Transverse colon (tissue), 4 donors: ENCODE data around the gene EVA1C. TPM values are rescaled to one million over a fixed set of nuclear protein-coding genes. Genes with fewer than 3 reads are reported as not detected.

Experiments
- DNase-seq: peaks from one replicate; pipeline ENCODE4 v3.0.0-alpha.2; 2019
- H3K27ac ChIP-seq, 4 donors: fragments of 200-600 bp; sonication (generic); 2 replicates each; pipeline ENCODE4 v1.5.1; 2016 to 2018; ENCODE audit warnings: inconsistent platforms in 4 of 4
- H3K27me3 ChIP-seq: fragments of 200-600 bp; sonication (generic); 2 replicates; pipeline ENCODE4 v1.5.1; 2017; ENCODE audit warnings: inconsistent platforms
- H3K36me3 ChIP-seq, 4 donors: fragments of 200-600 bp; sonication (generic); 2 replicates each; pipeline ENCODE4 v1.5.1; 2017 to 2019; ENCODE audit warnings: inconsistent platforms in 4 of 4
- H3K4me1 ChIP-seq, 4 donors: fragments of 200-600 bp; sonication (generic); 2 replicates each; pipeline ENCODE4 v1.5.1; 2017 to 2020; ENCODE audit warnings: inconsistent platforms in 4 of 4
- H3K4me3 ChIP-seq, 4 donors: fragments of 200-600 bp; sonication (generic); 1 replicate in 1 of 4; 2 replicates in 3 of 4; pipeline versions ENCODE4 v1.5.1 to v1.6.1; 2017 to 2019; ENCODE audit warnings: inconsistent platforms in 4 of 4
- H3K9me3 ChIP-seq, 2 donors: fragments of 200-600 bp; sonication (generic); 2 replicates each; pipeline ENCODE4 v1.5.1; 2017 to 2019; ENCODE audit warnings: inconsistent platforms in 2 of 2
- CTCF ChIP-seq, 5 experiments: fragments of 200-600 bp in 3 of 5; fragments of 450-650 bp in 2 of 5; sonication (generic) in 3 of 5; IDR thresholded peaks; 1 replicate in 2 of 5; 2 replicates in 3 of 5; pipeline ENCODE4 v1.5.1; 2016 to 2017; ENCODE audit warnings: antibody characterized with exemption in 5 of 5, inconsistent platforms in 3 of 5, mild to moderate bottlenecking in 2 of 5, moderate library complexity in 1 of 5
- EP300 ChIP-seq: sonication (generic); formaldehyde crosslinking; IDR thresholded peaks from one replicate; pipeline ENCODE4 v1.6.1; 2017; ENCODE audit warnings: antibody characterized with exemption, low read depth
- POLR2A ChIP-seq: fragments of 450-650 bp; IDR thresholded peaks from one replicate; pipeline ENCODE4 v1.6.1; 2016; ENCODE audit warnings: antibody characterized with exemption, mild to moderate bottlenecking, moderate library complexity
- POLR2AphosphoS5 ChIP-seq, 3 donors: sonication (generic); formaldehyde crosslinking; IDR thresholded peaks; one replicate each; pipeline ENCODE4 v1.6.1; 2016; ENCODE audit warnings: antibody characterized with exemption in 3 of 3
- WGBS, 2 donors: methylation state at CpG; one replicate each; pipeline ENCODE4 v1.1.5; 2018; ENCODE audit warnings: low coverage in 1 of 2; 5-methylcytosine and 5-hydroxymethylcytosine counted together
- in situ Hi-C, 4 donors: fragments of 200-750 bp; cut with MboI; loops; one replicate each; pipeline versions ENCODE4 v1.15.0 to v1.15.1; 2017; ENCODE audit warnings: low sequenced_read_pairs in 3 of 4, low pct_ligation_motif_present in 1 of 4, low pct_unique_long_range_greater_than_20kb in 1 of 4
- intact Hi-C: fragments of 100-400 bp; cut with DNase I; formaldehyde crosslinking; loops from one replicate; pipeline ENCODE4 v1.15.1; 2023; ENCODE audit warnings: low total_unique reads
- total RNA-seq, 4 donors: library from RNA; depleted of rRNA; stranded (reverse); fragments of >200 nt; gene quantifications; one replicate each; pipeline ENCODE4 v1.1.0, GENCODE V29; 2016

The EVA1C gene
- total RNA-seq, 4 donors from 2014 or later = 8.6 to 44.1 (median 33.8) TPM

- in situ Hi-C loops = no loop called here
- Histone ChIP-seq H3K36me3 (no peaks in the 10 kb centered on the region), H3K4me1 (no peaks in the 10 kb centered on the region), H3K27ac (no peak overlapping the region), H3K27me3 (no peaks in the 10 kb centered on the region), H3K4me3 (no peak overlapping the region), H3K9me3 (no peaks in the 10 kb centered on the region)
- WGBS, 2 donors = 60 to 71% methylated on average over 1 to 8 of the region's 8 CpGs
- no peak for TF ChIP-seq POLR2A
- no peak for TF ChIP-seq EP300
- TF ChIP-seq POLR2AphosphoS5 (IDR thresholded peaks at IDR 0.05) = no peak
- TF ChIP-seq CTCF (IDR thresholded peaks at IDR 0.05) = no peak
- intact Hi-C loops = no loop called here
- no peak for DNase-seq
Measured at GRCh38 chr21:32548978-32549377, 136.5 kb downstream of the EVA1C start.

GRCh38 chr21:32549440-32549839, 136.9 kb downstream of the EVA1C start:
- TF ChIP-seq POLR2AphosphoS5 (IDR thresholded peaks at IDR 0.05) = no peak
- no peak for TF ChIP-seq EP300
- TF ChIP-seq POLR2A = no peak
- TF ChIP-seq CTCF (IDR thresholded peaks at IDR 0.05) = no peak
- H3K4me1 ChIP-seq = no peaks in the 10 kb centered on the region
- no peak overlapping the region for H3K4me3 ChIP-seq
- intact Hi-C loops = no loop called here
- H3K27ac ChIP-seq = no peak overlapping the region
- in situ Hi-C loops = no loop called here
- H3K36me3 ChIP-seq = no peaks in the 10 kb centered on the region
- WGBS, 2 donors = 61 to 63% methylated on average over 1 of the region's 1 CpG
- no peak for DNase-seq
- H3K27me3 ChIP-seq = no peaks in the 10 kb centered on the region
- H3K9me3 ChIP-seq = no peaks in the 10 kb centered on the region

GRCh38 chr21:32549886-32550285, 137.4 kb downstream of the EVA1C start:
- no peaks in the 10 kb centered on the region for H3K9me3 ChIP-seq
- in situ Hi-C loops (loop anchor here in 1 of 4 donors (25.0 kb wide), 1 partner anchor 138 kb away; the partner anchor contains the start of gene EVA1C), intact Hi-C loops (no loop called here)
- no peaks in the 10 kb centered on the region for H3K27me3 ChIP-seq
- H3K4me3 ChIP-seq = no peak overlapping the region
- H3K27ac ChIP-seq = no peak overlapping the region
- no peaks in the 10 kb centered on the region for H3K4me1 ChIP-seq
- no peak for DNase-seq
- TF ChIP-seq EP300 = no peak
- no peak for TF ChIP-seq POLR2AphosphoS5 (IDR thresholded peaks at IDR 0.05)
- no peak for TF ChIP-seq CTCF (IDR thresholded peaks at IDR 0.05)
- TF ChIP-seq POLR2A = no peak
- no peaks in the 10 kb centered on the region for H3K36me3 ChIP-seq
- WGBS, 2 donors = 29 to 62% methylated on average over 1 to 3 of the region's 3 CpGs

GRCh38 chr21:32554832-32555638, 142.5 kb downstream of the EVA1C start:
- Histone ChIP-seq H3K4me1 (no peaks in the 10 kb centered on the region), H3K4me3 (no peak overlapping the region), H3K27me3 (no peaks in the 10 kb centered on the region), H3K27ac (no peak overlapping the region), H3K9me3 (no peaks in the 10 kb centered on the region), H3K36me3 (no peaks in the 10 kb centered on the region)
- intact Hi-C loops = no loop called here
- TF ChIP-seq POLR2A (no peak), EP300 (no peak), CTCF (IDR thresholded peaks at IDR 0.05) (no peak), POLR2AphosphoS5 (IDR thresholded peaks at IDR 0.05) (no peak)
- WGBS, 2 donors = 98% methylated on average over 4 of the region's 4 CpGs
- DNase-seq = no peak
- in situ Hi-C loops = loop anchor here in 1 of 4 donors (25.0 kb wide), 1 partner anchor 143 kb away; the partner anchor contains the start of gene EVA1C
